ENCODE measurements around the gene SLC7A14.
A peak's percentile ranks its signal among the peaks of the same experiment; 100 is the strongest.

Gene SLC7A14

DNA sequence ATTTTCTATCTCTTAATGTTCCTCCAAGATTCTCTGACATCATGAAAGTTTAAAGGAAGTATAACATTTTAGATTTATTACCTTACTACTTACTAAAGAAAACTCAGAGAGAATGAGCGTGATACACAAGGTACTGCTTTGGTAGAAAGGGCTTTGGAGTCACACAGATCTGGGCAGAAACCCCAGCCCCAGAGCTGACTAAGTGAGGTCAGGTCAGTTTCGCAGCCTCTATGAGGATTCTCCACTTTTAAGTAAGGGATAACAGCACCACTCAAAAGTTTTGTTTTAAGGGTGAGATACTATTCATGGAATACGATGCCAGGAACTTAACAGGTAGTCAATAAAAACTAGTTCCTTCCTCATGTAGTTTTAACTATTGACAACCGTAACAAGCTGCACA lies 91.1 kb downstream of the SLC7A14 start:
- DNase-seq, result no peak

DNA sequence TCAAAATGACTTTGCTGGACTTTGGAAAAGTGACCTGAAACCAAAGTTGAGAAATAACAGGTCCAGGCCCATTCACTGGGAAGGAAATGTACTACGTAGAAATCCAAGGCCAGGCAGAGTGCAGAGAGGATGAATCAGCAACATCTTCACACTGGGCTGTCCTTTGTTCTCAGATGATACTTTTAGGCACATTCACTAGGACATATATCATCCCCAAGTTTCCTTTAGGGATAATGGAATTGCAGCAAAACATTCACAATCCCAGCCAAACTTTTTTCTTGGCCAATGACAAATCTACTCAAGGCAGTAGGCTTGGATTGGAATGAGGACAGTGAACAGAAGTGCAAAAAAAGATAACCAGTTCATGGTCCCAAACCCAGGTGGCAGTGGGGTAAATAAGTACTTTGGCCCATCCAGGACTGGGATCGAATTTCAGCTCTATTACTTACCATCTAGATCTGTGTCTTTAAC lies 92.1 kb downstream of the SLC7A14 start:
- no peak for DNase-seq

DNA sequence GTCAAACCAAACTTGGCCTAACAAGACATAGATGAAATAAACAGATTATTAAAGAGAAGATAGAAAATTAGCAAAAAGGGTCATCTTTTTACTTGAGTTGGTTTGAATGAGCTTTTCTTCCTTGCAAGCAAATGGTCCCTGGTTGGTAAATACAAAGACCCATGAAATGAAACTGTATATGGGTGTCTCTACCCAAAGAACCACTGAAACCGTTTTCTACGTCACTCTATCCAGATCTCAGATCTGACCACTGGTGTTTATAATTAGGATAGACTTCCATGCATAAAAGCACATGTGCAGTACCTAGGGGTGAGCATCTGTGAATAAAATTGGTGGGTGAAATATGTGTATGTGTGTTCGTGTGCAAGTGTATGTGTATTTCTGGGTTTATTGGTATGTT lies 94.0 kb downstream of the SLC7A14 start:
- no peak for DNase-seq

DNA sequence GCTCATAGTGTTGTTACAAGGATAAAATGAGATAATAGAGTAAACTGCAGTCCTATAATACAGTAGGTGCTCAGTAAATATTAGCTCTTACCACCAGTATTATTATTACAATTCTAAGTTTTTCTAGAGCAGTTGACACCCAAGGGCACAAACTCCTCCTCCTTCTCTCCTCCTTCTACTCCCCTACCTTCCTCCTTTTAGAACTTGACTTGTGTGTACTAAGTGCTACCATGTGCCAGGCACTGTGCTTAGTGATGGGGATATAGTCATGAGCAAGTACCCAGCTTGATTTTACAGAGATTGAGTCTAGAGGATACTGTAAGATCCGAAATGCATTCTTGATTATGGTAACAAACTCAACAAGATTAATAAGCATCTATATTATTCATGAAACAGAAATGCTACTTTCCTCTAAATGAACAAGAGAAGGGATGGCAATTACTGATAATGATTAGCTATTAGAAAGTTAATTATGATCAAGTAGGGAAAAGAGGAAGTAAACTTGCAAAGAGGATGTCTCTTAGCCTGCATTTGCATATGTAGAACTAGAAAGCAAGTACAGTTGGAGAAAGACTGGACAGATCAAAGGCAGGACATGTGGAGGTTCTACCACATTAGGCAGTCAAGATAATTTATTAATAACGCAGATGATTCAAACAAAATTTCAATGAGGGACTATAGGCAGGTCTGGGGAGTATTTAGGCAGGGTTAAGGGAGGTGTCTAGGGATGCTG lies 94.9 kb downstream of the SLC7A14 start:
- no peak for DNase-seq

DNA sequence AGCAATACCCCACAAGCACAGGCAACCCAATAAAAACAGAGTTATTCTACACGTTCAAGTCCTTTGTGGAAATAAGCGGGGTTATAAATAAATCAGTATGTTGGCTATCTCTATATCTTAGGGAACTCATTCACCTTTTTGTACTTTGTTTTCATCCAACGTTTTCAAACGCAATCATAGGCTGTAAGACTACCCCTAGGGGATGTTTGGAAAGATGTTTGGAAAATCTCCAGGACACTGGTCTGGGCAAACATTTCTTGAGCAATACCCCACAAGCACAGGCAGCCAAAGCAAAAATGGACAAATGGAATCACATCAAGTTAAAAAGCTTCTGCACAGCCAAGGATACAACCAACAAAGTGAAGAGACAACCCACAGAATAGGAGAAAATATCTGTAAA lies 97.1 kb downstream of the SLC7A14 start:
- DNase-seq, result no peak

DNA sequence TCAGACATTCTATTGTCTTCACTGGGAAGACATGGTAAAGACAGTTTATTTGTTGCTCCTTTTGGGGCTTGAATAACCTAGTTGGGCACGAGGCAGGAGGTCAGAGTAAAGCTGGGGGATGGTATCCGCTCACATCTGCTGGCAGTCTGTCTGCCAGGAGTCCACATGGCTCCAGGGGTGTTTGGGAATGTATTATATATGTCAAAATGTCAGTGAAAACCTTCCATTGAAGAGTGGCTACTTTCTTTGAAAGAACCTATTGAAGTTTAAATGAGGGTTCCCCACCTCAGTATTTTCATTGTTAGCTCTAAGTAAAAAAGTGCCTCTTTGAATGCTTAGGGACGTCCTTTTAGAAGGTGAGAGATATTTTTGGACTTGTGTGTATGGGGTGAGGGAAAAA lies 98.8 kb downstream of the SLC7A14 start:
- no peak for DNase-seq

DNA sequence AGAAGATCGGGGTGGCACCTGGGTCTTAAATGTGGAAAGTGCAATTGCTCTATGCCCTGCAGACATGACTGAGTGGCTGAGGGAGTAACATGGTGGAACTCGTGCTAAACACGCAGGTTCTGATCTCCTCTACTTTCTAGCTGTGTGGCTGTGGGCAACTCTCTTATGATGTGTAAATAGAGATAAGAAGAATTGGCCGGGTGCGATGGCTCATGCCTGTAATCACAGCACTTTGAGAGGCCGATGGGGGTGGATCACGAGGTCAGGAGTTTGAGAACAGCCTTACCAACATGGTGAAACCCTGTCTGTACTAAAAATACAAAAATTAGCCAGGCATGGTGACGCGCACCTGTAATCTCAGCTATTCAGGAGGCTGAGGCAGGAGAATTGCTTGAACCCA lies 99.5 kb downstream of the SLC7A14 start:
- no peak for DNase-seq

DNA sequence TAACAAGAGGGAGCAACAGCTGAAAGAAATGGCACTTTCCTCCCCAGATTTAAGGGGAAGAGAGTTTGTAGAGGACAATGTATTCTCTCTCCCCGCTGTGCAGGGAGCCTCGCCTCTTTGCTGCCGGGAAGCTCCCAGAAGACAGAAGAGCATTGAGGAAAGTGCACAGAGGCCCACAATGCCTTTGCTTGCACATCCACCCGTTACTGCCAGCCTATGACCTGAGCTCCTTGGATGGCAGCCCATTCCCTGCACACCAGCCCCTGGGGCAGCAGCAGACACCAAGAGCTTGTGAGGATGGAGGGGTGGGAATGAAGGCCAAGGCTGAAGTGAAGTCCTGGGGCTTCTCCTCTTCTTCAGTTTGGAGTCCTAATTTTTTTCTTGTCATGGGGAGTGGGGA lies 100.2 kb downstream of the SLC7A14 start:
- no peak for DNase-seq

DNA sequence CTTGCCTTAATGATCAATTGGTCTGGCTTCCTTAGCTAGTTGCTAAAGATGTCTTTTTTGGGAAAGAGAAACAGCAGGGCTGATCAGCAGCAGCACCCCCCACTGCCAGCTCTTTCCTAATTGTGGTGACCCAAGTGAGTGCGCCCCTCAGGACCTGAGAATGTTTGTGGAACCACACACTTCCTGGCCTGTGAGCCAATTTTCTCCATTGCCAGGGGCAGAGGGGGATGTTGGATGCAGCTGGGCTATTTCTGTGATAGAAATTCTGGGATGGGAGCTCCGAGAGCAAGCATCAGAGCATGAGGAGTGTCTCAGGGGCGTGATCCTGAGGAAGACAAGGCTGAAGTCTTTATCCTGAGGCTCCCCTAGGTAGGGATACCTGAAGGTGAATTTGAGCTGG lies 100.6 kb downstream of the SLC7A14 start:
- DNase-seq, result no peak

DNA sequence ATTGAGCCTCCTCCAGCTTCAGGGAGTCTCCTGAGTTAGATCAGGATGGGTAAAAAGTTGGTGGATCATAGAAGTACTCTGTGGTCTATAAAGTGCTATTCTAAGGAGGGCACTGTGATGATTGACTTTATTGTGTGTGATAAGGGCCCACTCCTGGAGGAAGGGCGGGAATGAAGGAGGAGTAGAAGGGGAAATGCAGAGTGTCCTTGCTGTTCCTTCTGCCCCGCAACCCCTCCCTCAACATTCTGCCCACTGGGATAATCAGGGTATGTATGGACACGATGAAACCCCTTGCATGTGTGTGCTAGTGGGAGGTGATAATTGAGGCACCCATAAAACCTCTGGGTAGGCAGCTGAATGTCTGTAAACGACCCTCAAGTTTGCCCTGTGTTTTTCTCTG lies 101.0 kb downstream of the SLC7A14 start:
- DNase-seq, result no peak

DNA sequence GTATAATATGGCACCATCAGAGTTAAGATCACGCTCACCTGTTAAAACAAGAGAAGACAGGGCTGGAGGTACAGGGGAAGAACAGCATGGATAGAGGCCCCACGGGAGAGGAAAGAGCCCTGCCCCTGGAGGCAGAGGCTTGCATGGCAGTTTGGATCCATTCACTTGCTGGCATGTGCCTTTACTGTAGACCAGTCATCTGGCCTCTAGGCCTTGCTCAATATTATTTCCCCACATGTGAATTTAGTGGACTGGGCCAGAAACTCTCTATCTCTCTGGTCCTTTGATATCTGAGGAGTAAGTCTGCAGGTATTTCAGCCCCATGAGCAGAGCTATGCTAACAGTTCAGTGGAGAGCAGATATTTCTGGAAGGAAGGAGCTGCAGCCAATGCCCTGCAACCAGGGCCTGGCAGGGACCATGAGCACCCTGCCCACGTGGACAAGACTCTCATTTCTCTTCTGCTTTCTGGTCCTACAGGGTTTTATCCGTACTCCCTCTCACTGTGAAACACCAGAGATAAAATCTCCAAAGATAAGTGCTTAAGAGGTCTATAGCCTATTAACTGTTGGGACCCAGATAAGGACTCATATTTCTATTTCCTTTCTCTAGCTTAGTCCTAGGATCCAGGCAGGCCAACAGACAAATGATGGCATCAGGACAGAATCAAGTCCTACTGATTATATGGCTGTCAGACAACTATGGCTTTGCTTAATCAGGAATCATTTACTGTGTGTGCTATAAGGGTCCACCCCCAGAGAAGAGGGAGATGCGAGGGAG lies 102.2 kb downstream of the SLC7A14 start:
- no peak for DNase-seq

DNA sequence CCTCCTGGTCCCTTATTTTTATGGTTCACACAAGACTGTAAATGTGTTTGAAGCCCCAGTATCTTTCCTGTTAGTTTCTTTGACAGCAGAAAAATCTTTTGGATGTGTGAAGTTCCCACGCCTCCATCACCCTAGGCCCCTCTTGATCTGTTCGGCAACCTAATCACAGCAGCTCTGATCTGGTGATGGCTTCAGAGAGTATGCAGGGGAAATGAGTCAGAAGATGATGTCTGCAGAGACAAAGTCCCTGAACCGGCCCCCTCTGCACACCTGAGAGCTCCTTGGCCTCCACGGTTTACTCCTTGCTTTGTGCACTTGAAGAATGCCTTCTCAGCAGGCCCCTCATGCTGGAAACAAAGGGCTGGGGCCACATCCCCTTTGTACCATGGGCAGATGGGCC lies 103.7 kb downstream of the SLC7A14 start:
- no peak for DNase-seq

DNA sequence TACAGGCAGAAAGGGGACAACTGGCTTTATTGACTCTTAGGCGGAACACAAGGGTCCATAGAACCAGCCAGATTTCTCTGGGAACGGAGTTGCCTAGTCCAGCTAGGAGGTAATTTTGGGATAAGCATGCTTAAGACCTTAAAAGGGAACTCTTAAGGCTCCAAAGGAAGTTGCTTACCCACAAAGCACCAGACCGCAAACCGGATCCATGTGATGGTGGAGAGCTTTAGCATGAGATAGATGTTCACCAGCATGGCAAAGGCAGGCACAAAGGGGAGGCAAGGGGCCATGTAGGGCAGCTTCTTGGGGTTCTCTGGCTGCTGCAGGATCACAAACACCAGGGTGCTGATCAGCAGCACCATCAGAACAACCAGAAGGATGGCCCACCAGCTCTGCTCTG lies 105.8 kb downstream of the SLC7A14 start:
- no peak for DNase-seq

DNA sequence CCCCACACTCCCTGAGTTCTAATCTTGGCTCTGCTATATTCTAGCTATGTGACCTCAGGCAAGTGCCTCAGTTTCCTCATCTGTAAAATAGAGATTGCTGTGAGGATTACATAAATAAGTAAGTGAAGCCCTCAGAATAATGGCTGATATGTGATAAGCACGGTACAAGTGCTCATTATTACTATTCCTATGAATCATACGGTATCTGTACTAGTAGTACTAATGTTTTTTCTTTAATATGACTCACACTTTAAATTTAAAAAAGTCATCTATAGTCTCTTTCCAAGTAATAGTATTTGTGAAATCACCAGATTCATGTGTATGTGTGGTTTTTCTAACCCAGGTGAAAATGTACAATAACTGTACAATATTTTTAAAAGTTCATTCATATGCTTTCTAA lies 108.5 kb downstream of the SLC7A14 start:
- DNase-seq, result no peak

DNA sequence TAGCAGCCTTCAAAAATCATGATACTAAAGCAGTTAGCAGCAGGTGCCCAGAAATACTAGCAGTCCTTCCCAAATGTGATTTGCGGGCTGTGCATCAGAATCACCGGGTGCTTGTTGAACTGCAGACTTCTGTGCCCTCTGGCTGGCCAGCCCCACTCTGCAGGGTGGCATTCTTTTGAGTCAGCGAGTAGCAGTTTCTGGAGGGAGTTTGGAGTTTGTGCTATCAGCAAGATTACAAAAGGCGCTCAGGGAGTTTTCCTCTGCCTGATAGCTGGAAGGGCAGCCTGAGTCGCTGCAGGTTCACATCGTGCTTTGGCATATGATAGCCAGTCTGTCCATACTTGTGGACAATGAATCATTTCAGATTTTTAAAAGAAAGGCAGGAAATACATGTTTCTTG lies 109.6 kb downstream of the SLC7A14 start:
- no peak for DNase-seq

DNA sequence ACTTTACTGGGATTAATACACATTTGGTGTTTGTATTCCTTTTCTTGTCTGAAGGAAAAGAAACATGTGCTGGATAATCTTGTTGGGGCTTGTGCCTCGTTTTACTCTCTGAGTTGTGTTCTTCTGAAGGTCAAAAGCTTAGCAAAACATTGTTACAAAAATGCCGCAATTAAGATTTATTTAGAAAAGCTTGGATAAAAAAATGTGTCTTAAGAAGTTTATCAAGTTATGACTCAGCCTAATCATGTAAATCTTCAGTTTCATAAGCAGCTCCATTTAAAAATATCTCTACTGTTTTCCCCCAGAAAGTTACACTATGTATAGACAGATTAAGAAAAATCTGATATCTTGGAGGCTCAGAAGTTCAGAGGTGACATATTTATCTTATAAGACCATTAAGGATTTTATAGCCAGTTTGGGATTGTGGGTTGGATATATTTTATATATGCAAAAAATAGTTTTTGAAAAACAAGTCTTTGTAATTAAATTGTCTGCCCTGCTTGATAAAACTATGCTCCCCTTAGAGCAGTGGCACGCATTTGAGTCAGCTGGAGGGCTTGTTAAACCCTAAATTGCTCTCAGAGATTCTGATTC lies 110.7 kb downstream of the SLC7A14 start:
- no peak for DNase-seq

DNA sequence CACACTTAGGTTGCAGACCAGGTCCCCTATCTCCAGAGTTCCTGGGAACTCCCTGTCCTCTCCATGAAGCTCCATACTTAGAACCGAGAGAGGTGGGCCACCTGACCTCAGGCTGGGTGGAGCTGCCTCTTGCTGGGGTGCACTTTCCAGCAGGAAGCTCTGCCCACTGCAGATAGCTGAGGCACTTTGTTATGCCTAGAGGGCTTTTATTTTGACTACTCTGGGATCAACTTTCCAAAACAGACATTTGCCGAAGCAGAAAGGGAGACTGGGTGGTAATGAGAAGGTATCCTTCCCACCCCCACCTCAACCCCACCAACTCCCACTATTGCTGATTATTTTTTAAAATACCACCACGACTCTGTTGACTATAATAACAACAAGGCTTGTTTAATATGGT lies 112.5 kb downstream of the SLC7A14 start:
- DNase-seq, result peak; percentile 23

DNA sequence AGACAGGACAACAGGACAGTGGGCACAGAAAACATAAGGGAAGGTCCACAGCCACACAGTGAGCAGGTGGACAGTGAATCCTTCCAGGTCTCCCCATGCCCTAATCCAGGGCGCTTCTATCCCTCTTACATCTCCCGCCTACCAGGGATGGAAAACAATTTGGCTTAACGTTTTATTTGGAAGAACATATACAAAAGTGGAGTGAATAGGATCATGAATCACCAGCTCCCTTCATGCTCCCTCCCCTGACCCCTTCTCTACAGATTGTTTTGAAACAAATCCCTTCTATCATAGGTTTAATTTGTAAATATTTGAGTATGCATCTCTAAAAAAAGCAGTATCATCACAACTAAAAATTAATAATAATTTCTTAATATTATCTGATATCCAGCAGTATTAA lies 114.7 kb downstream of the SLC7A14 start:
- DNase-seq, result no peak

DNA sequence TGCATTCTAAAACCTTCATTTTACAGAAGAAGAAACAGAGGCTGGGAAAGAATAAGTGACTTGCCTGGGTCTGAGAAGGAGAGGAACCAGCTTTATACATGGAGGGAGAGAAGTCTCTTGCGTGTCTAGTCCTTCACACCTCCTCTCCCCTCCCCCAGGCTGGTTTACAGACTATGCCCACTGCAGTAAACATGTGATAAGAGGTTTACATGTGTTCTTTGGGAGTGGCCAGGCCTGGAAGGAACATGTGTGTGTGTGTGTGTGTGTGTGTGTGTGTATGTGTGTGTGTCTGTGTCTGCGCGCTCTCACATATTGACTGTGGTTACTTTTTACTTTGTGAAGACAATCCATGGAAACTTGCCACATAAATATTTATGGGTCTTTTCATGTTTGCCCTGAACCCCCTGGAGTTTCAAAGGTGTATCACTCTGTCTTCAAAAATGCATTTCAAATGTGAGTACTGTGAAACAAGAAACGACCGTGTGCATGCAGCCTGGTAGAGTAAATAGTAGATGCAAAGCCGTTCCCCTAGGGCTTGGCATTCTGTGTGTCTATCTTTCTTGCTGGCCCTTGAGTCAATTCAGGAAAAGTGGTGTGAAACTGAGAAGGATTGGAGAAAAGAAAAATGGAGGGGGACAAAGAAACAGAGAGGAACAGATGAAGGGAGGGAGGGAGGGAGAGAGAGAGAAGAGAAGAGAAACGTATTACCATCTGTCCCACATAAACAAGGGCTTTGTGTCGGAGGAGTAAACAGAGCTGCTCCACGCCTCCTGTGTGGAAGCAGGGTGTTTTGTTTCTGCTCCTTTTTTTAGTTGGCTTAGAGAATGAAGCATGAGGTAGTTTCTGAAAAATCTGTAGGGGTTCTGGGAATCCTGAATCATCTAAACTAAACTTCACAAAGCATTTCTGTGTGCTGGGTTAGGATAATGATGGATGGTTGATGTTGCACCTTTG lies 115.5 kb downstream of the SLC7A14 start:
- peak; percentile 60 for DNase-seq

DNA sequence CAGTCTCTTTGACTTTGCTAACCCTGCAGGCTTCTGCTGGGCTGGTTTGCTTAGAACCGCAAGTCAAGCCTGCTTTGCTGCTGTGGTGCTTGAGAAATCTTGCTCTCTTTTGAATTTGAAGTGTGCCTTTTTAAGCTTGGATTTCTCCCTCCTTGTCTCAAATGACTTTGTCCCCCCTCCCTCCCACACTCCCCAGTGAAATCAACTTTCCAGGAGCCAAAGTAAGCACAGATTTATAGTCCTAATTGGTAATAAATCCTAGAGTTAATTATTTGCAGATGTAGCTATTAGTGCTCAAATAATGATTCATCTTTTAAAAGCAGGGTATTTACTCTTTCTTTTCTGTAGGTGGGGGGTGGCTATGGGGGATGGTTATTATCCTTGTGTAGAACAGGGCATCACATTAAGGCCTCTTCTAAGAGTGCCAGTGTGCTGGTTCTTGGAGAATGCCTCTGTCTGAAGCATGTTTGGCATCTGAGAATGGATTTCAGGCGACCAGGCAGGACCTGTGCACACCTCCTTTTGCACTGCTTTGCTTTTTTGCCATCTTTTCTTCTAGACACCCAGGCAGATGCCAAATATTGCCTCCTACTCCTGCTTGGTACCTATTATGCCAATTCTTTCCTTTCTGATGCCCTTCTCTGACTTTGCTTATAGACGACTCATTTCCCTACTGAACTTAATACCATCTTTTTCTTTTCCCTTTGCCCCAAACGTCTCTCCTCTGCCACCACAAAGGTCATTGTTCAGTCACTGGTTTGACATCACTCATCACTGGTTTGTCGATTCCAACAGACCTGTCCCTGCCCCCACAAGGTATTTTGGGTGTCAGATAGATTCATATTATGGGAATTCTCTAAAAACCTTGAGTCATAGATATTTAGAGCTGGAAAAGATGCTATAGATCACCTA lies 116.5 kb downstream of the SLC7A14 start:
- DNase-seq, result peak; percentile 25

DNA sequence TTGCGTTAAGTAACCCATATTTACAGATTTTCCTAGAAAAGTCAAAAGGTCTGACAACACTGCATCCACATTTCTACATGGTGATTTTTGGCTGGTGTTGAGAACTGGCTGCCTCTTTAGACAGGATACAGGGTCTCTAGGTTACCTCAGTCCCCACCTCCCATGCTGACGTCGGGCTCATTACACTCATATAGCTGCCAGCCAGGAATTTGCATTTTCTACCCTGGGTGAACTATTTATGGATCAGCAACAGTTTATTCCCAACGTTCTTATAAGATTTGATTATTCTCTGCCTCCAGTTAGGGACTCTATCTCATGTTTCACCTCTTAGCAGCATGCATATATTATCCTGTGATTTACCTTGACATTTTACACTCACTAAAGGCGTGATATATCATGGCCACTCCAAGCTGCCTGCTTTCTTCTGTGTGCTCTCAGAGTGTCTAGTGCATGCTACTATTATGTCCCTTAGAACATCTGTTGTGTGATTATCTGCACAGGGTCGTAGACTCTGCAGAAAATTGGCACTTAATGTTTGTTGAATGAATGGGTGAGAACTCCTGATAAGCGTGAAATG lies 118.2 kb downstream of the SLC7A14 start:
- peak; percentile 91 for DNase-seq

All from NCI-H510A treated with DMSO at 0.1 percent for 48 hours (cell line).